ENCODE measurements around the gene CD84. TPM values are rescaled to one million over a fixed set of nuclear protein-coding genes. Genes with fewer than 3 reads are reported as not detected.

Gene CD84
- total and polyA plus RNA-seq, 2 experiments from 2014 or later: 0.23 to 0.74 TPM

DNA sequence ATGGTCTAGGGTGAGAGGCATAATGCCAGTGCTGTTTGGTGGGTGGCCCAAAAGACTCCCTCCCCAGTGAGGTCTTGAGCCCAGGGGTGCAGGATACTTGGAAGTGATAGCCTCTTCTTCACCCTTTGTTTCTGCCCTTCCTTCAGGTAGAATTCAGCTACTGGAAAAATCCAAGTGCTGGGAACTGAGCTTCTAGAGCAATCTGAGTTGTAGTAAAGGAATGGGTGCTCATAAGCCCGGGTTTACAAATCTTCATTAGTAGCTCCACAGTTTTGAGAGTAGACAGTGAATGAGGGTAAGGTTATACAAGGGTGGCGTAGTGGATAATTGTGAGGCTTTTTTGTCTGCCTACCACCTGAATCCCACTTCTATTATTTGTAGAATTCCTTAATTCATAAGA, 29.2 kb upstream of the CD84 start:
- H2AFZ ChIP-seq: no peak overlapping the region
- TF ChIP-seq, protein P1, sequence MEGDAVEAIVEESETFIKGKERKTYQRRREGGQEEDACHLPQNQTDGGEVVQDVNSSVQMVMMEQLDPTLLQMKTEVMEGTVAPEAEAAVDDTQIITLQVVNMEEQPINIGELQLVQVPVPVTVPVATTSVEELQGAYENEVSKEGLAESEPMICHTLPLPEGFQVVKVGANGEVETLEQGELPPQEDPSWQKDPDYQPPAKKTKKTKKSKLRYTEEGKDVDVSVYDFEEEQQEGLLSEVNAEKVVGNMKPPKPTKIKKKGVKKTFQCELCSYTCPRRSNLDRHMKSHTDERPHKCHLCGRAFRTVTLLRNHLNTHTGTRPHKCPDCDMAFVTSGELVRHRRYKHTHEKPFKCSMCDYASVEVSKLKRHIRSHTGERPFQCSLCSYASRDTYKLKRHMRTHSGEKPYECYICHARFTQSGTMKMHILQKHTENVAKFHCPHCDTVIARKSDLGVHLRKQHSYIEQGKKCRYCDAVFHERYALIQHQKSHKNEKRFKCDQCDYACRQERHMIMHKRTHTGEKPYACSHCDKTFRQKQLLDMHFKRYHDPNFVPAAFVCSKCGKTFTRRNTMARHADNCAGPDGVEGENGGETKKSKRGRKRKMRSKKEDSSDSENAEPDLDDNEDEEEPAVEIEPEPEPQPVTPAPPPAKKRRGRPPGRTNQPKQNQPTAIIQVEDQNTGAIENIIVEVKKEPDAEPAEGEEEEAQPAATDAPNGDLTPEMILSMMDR (IDR thresholded peaks at IDR 0.05; ENCODE audit: poor library complexity): no peak
- no peak for TF ChIP-seq EZH2 (IDR thresholded peaks at IDR 0.05; ENCODE audit: borderline replicate concordance)
- no peak for TF ChIP-seq EZH2phosphoT487 (IDR thresholded peaks at IDR 0.05; ENCODE audit: low read depth, severe bottlenecking, unreplicated experiment)
- H3K9me2 ChIP-seq (replicated peaks; ENCODE audit: insufficient read depth): no peaks in the 10 kb centered on the region
- no peaks in the 10 kb centered on the region for H4K20me1 ChIP-seq (ENCODE audit: insufficient read depth, poor library complexity, severe bottlenecking)
- H3K4me3 ChIP-seq: no peak overlapping the region
- peaks cover 6% of the 10 kb centered on the region for H3K4me1 ChIP-seq (ENCODE audit: insufficient read depth)
- no peaks in the 10 kb centered on the region for H3K27me3 ChIP-seq
- WGBS (ENCODE audit: low lambda C conversion rate, missing lambda C conversion rate): 44% methylated on average over 2 of the region's 2 CpGs
- H3K9me3 ChIP-seq (ENCODE audit: low read depth): no peaks in the 10 kb centered on the region
- no peaks in the 10 kb centered on the region for H3K36me3 ChIP-seq (replicated peaks; ENCODE audit: insufficient read depth, low read depth)
- H3K27ac ChIP-seq: no peak overlapping the region
- no peak overlapping the region for H3K4me2 ChIP-seq
- no peaks in the 10 kb centered on the region for H3K79me2 ChIP-seq
- no peak for DNase-seq (ENCODE audit: low spot score)

DNA sequence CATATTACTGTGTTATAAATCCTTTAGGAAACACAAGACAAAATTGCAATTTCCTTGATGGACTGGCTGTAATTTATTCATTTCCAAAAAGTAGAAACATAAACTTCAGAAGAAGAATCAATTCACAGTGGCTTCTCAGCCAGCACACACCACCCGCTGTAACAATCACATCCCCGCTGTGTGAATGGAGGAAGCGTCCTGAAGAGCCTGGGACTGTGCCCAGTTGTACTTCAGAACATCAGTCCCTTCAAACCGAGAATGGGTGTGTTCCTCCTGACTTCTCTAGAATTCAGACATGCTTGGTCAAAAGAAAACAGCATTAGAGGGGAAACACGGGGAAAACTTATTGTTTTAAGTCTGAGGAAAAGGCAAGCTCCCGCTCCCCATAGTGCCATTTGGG, 28.8 kb upstream of the CD84 start:
- no peaks in the 10 kb centered on the region for H3K9me2 ChIP-seq (replicated peaks; ENCODE audit: insufficient read depth)
- no peaks in the 10 kb centered on the region for H3K36me3 ChIP-seq (replicated peaks; ENCODE audit: insufficient read depth, low read depth)
- DNase-seq (ENCODE audit: low spot score): no peak
- no peaks in the 10 kb centered on the region for H4K20me1 ChIP-seq (ENCODE audit: insufficient read depth, poor library complexity, severe bottlenecking)
- no peak overlapping the region for H3K4me3 ChIP-seq
- no peaks in the 10 kb centered on the region for H3K27me3 ChIP-seq
- H2AFZ ChIP-seq: no peak overlapping the region
- 88% methylated on average over 6 of the region's 6 CpGs for WGBS (ENCODE audit: low lambda C conversion rate, missing lambda C conversion rate)
- TF ChIP-seq EZH2phosphoT487 (IDR thresholded peaks at IDR 0.05; ENCODE audit: low read depth, severe bottlenecking, unreplicated experiment) (no peak), EZH2 (IDR thresholded peaks at IDR 0.05; ENCODE audit: borderline replicate concordance) (no peak)
- TF ChIP-seq, protein P1 (IDR thresholded peaks at IDR 0.05; ENCODE audit: poor library complexity): no peak
- no peaks in the 10 kb centered on the region for H3K79me2 ChIP-seq
- H3K27ac ChIP-seq: no peak overlapping the region
- peaks cover 6% of the 10 kb centered on the region for H3K4me1 ChIP-seq (ENCODE audit: insufficient read depth)
- H3K4me2 ChIP-seq: no peak overlapping the region
- H3K9me3 ChIP-seq (ENCODE audit: low read depth): no peaks in the 10 kb centered on the region

DNA sequence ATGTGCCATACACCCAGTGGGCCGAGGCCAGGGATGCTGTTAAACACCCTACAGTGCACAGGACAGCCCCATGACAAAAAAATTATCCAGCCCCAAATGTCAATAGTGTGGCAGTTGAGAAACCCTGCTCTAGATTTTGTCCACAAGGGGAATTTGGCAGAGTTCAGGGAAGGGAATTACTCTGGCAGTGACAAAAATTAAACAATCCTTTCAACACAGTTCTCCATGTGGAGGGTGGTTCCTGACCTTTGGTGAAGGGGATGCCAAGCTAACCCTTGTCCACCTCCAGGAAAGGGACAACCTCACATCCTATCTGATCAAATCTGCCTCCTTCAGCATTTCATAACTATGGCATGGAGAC, 28.4 kb upstream of the CD84 start:
- 95% methylated on average over 1 of the region's 1 CpG for WGBS (ENCODE audit: low lambda C conversion rate, missing lambda C conversion rate)
- H3K9me2 ChIP-seq (replicated peaks; ENCODE audit: insufficient read depth): no peaks in the 10 kb centered on the region
- H4K20me1 ChIP-seq (ENCODE audit: insufficient read depth, poor library complexity, severe bottlenecking): no peaks in the 10 kb centered on the region
- peaks cover 6% of the 10 kb centered on the region for H3K4me1 ChIP-seq (ENCODE audit: insufficient read depth)
- no peaks in the 10 kb centered on the region for H3K9me3 ChIP-seq (ENCODE audit: low read depth)
- H3K27ac ChIP-seq: no peak overlapping the region
- DNase-seq (ENCODE audit: low spot score): no peak
- no peak overlapping the region for H3K4me2 ChIP-seq
- H3K27me3 ChIP-seq: no peaks in the 10 kb centered on the region
- H3K36me3 ChIP-seq (replicated peaks; ENCODE audit: insufficient read depth, low read depth): no peaks in the 10 kb centered on the region
- H3K4me3 ChIP-seq: no peak overlapping the region
- H2AFZ ChIP-seq: no peak overlapping the region
- no peak for TF ChIP-seq EZH2 (IDR thresholded peaks at IDR 0.05; ENCODE audit: borderline replicate concordance)
- TF ChIP-seq, protein P1 (IDR thresholded peaks at IDR 0.05; ENCODE audit: poor library complexity): no peak
- TF ChIP-seq EZH2phosphoT487 (IDR thresholded peaks at IDR 0.05; ENCODE audit: low read depth, severe bottlenecking, unreplicated experiment): no peak
- H3K79me2 ChIP-seq: no peaks in the 10 kb centered on the region
